BLaER1 (cell line): ENCODE results near the gene TJAP1.
A peak's percentile ranks its signal among the peaks of the same experiment; 100 is the strongest.

Experiments used
- H3K27ac ChIP-seq: shearing (Covaris generic); formaldehyde crosslinking; 2 replicates; pipeline ENCODE4 v1.8.1; 2022
- H3K27me3 ChIP-seq: shearing (Covaris generic); formaldehyde crosslinking; 2 replicates; pipeline ENCODE4 v1.8.1; 2022
- H3K36me3 ChIP-seq: shearing (Covaris generic); formaldehyde crosslinking; 2 replicates; pipeline ENCODE4 v1.8.1; 2022
- H3K4me1 ChIP-seq: shearing (Covaris generic); formaldehyde crosslinking; 2 replicates; pipeline ENCODE4 v1.8.1; 2022
- H3K4me2 ChIP-seq: shearing (Covaris generic); formaldehyde crosslinking; 2 replicates; pipeline ENCODE4 v1.8.1; 2022
- H3K4me3 ChIP-seq: shearing (Covaris generic); formaldehyde crosslinking; 2 replicates; pipeline ENCODE4 v1.8.1; 2022
- H3K9ac ChIP-seq: shearing (Covaris generic); formaldehyde crosslinking; 2 replicates; pipeline ENCODE4 v1.8.1; 2022
- H3K9me3 ChIP-seq: shearing (Covaris generic); formaldehyde crosslinking; 2 replicates; pipeline ENCODE4 v1.8.1; 2022
- H4K20me1 ChIP-seq: shearing (Covaris generic); formaldehyde crosslinking; 2 replicates; pipeline ENCODE4 v1.8.1; 2022
- Cebpa-rat ChIP-seq: shearing (Covaris generic); IDR thresholded peaks from 2 replicates; pipeline ENCODE4 v1.8.1; 2022

TJAP1 gene

DNA sequence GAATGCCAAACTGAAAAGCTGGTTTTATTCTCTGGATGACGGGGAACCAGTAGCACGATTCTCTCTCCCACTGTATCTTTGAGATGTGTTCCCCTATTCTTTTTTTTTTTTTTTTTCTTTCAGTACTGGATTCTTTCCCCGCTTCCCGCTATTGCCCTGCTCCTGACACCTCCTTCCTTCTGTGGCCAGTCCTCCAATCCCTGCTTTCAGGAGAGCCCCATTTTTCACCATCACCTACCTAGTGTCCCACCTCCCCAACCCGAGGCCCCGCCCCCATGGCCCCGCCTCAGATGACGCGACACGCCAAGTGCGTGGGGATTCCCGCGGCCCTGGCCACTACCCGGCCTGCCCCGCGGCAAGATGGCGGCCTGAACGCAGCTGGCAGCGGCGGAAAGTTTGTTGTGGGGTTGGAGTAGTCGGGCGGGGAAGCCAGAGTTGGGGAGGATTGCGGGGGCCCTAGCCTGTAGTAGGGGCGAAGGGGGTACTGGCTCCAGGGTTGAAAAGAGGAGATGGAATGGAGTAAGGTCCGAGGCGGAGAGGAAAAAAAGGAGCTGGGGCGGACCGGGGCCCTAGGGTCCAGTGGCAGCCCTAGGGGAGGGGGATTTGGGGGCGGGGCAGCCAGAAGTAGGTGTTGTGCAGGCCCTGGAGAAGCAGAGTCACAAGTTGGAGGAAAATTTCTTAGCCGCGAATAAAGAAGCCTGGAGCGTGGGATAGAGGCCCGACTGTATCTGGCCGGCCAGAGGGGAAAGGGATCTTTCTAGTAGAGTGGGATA is at the start of gene TJAP1:
TSS of gene TJAP1 (plus strand) at position 336 of the 773 bp plus-strand sequence. CDS start 21,432 bp downstream, outside the sequence.
- no peaks in the 10 kb centered on the region for H3K9me3 ChIP-seq
- no peaks in the 10 kb centered on the region; the same call in 1 of the 2 replicates for H3K36me3 ChIP-seq
- H3K27me3 ChIP-seq: no peaks in the 10 kb centered on the region
- H3K4me3 ChIP-seq: peak within 1 kb of the TSS; percentile 71
- H4K20me1 ChIP-seq: peaks cover 17% of the 10 kb centered on the region
- peak within 1 kb of the TSS; percentile 77 for H3K27ac ChIP-seq
- H3K4me2 ChIP-seq: peak within 1 kb of the TSS; percentile 99
- no peak for TF ChIP-seq Cebpa-rat
- peaks cover 36% of the 10 kb centered on the region for H3K4me1 ChIP-seq
- peak within 1 kb of the TSS; percentile 87 for H3K9ac ChIP-seq

DNA sequence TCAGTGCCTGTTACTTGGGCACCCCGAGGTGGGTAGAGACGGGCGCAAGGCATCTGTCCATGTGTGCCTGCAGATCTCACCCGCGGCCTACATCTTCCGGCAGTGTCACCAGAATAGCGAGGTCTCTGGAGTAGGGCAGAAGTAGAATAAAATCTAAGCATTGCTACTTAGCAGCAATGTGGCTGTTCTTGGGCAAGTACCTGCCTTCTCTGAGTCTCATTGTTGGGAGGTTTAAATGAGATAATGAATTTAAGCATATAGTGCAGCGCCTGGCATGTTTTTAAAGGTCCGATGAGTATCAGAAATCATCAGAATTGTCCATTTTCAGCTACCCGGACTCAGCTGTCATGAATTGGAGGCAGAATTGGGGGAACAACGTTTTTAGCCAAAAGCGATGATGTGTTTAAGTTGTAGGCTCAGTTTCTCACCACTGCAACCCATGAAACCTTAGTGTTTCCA is 49.2 kb upstream of the TJAP1 start:
- Histone ChIP-seq H3K4me1 (peaks cover 26% of the 10 kb centered on the region), H3K27ac (peak overlapping the region; percentile 71), H3K9ac (peak overlapping the region; percentile 83), H3K4me3 (peak overlapping the region; percentile 75), H3K9me3 (peaks cover 9% of the 10 kb centered on the region; the same call in 1 of the 2 replicates), H3K27me3 (no peaks in the 10 kb centered on the region), H3K36me3 (peaks cover 14% of the 10 kb centered on the region), H4K20me1 (peaks cover 13% of the 10 kb centered on the region), H3K4me2 (peak overlapping the region; percentile 86)
- TF ChIP-seq Cebpa-rat: no peak

GRCh38 chr6:43428874-43429273 is 48.5 kb upstream of the TJAP1 start:
- Histone ChIP-seq H3K9ac (peak overlapping the region; percentile 83; the same call in 1 of the 2 replicates), H3K36me3 (peaks cover 21% of the 10 kb centered on the region), H4K20me1 (peaks cover 15% of the 10 kb centered on the region), H3K4me2 (peak overlapping the region; percentile 86), H3K4me3 (peak overlapping the region; percentile 75), H3K27me3 (no peaks in the 10 kb centered on the region), H3K9me3 (peaks cover 8% of the 10 kb centered on the region; the same call in 1 of the 2 replicates), H3K4me1 (peaks cover 26% of the 10 kb centered on the region), H3K27ac (no peak overlapping the region)
- no peak for TF ChIP-seq Cebpa-rat

- Histone ChIP-seq H3K4me3 (no peak overlapping the region), H3K4me2 (no peak overlapping the region), H3K9ac (no peak overlapping the region), H3K9me3 (no peaks in the 10 kb centered on the region), H4K20me1 (peaks cover 15% of the 10 kb centered on the region), H3K4me1 (peaks cover 20% of the 10 kb centered on the region), H3K27me3 (no peaks in the 10 kb centered on the region), H3K36me3 (peaks cover 54% of the 10 kb centered on the region), H3K27ac (no peak overlapping the region)
- no peak for TF ChIP-seq Cebpa-rat
These were observed 45.1 kb upstream of the TJAP1 start for GRCh38 chr6:43432009-43432945.

DNA sequence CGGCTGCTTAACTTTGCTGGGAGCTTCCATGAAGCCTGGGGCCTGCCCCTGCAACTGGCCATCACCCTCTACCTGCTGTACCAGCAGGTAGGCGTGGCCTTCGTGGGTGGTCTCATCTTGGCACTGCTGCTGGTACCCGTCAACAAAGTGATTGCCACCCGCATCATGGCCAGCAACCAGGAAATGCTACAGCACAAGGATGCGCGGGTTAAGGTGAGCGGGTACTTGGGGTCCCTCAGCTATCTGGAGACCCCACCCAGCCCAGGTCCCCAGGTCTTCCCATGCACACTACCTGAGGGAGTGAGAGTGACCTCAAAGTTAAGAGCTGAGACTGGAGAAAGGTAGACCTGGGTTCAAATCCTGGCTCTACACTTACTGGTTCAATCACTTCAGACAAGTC is 44.2 kb upstream of the TJAP1 start:
- no peak overlapping the region for H3K9ac ChIP-seq
- H3K36me3 ChIP-seq: peaks cover 62% of the 10 kb centered on the region
- H4K20me1 ChIP-seq: peaks cover 15% of the 10 kb centered on the region
- no peak overlapping the region for H3K27ac ChIP-seq
- H3K4me3 ChIP-seq: no peak overlapping the region
- H3K4me2 ChIP-seq: no peak overlapping the region
- H3K4me1 ChIP-seq: peaks cover 19% of the 10 kb centered on the region
- no peak for TF ChIP-seq Cebpa-rat
- H3K9me3 ChIP-seq: no peaks in the 10 kb centered on the region
- H3K27me3 ChIP-seq: no peaks in the 10 kb centered on the region

- peaks cover 71% of the 10 kb centered on the region for H3K36me3 ChIP-seq
- peaks cover 8% of the 10 kb centered on the region for H3K4me1 ChIP-seq
- no peak overlapping the region for H3K27ac ChIP-seq
- no peak overlapping the region for H3K4me3 ChIP-seq
- H3K27me3 ChIP-seq: no peaks in the 10 kb centered on the region
- no peak overlapping the region for H3K9ac ChIP-seq
- H3K9me3 ChIP-seq: no peaks in the 10 kb centered on the region
- peaks cover 15% of the 10 kb centered on the region for H4K20me1 ChIP-seq
- TF ChIP-seq Cebpa-rat: no peak
- no peak overlapping the region for H3K4me2 ChIP-seq
These were observed 43.1 kb upstream of the TJAP1 start for GRCh38 chr6:43434001-43434840.

DNA sequence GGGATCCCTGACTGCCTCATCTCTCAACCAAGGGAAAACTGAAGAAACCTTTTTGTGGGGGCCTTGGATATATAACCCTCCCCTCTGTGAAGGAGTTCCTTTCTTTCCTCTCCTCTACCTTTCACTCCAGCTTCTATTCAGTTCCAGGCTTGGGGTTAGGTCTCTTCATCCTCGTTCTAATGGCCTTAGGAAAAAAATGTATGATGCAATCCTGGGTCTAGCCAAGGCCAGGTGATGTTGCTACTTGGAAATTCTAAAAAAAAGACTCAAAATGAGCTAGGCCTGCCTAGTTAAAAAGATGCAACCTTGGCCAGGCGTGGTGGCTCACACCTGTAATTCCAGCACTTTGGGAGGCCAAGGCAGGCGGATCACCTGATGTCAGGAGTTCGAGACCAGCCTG is 42.4 kb upstream of the TJAP1 start:
- H3K9me3 ChIP-seq: no peaks in the 10 kb centered on the region
- peaks cover 72% of the 10 kb centered on the region for H3K36me3 ChIP-seq
- TF ChIP-seq Cebpa-rat: no peak
- no peak overlapping the region for H3K9ac ChIP-seq
- 0 out of 2 replicates have a peak, but pooled peaks cover 1% of the 10 kb centered on the region for H3K4me1 ChIP-seq
- no peak overlapping the region for H3K27ac ChIP-seq
- no peak overlapping the region for H3K4me2 ChIP-seq
- H3K4me3 ChIP-seq: no peak overlapping the region
- peaks cover 15% of the 10 kb centered on the region for H4K20me1 ChIP-seq
- no peaks in the 10 kb centered on the region for H3K27me3 ChIP-seq

DNA sequence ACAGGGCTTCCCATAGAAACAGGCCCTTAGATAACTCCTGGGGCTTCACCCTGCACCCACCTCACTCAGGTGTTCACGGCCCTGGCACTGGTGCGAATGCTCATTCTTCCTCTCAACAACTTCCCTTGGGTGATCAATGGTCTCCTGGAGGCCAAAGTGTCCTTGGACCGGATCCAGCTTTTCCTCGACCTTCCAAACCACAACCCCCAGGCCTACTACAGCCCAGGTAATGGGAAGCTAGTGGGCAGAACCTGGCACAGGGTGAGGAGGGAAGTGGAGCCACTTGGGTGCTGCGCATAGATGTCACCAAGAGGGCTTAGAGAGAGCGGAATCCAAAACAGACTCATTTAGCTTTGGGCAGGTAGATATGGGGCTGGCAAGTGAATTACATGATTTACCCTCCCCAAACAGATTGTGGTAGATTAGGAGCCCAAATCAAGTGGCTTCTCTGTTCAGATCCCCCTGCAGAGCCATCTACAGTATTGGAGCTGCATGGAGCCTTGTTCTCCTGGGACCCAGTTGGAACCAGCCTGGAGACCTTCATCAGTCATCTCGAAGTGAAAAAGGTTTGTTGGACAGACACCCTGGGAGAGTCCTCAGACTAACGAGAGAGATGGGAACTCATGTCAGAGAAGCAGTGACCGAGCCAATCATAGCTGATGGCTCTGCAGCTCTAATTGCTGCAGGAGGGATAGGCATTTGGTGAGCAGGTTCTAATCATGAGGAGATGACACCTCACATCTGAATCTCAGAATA is 41.5 kb upstream of the TJAP1 start:
- H4K20me1 ChIP-seq: peaks cover 15% of the 10 kb centered on the region
- peaks cover 78% of the 10 kb centered on the region for H3K36me3 ChIP-seq
- H3K4me3 ChIP-seq: no peak overlapping the region
- H3K27ac ChIP-seq: no peak overlapping the region
- no peak overlapping the region for H3K9ac ChIP-seq
- no peaks in the 10 kb centered on the region for H3K9me3 ChIP-seq
- no peaks in the 10 kb centered on the region for H3K27me3 ChIP-seq
- H3K4me1 ChIP-seq: no peaks in the 10 kb centered on the region
- H3K4me2 ChIP-seq: no peak overlapping the region
- no peak for TF ChIP-seq Cebpa-rat
